GM18951 (cell line): ENCODE data around the gene VPS37D.
A peak's percentile ranks its signal among the peaks of the same experiment; 100 is the strongest.
"Not testable (repeated sequence)": the region's sequence is repeated elsewhere in the genome, so short reads cannot be mapped to it uniquely, and the experiment has no call there.

Source experiments
- POLR2A ChIP-seq: IDR thresholded peaks from 4 replicates; pipeline ENCODE4 v1.6.1; 2011; ENCODE audit warnings: mild to moderate bottlenecking; ENCODE audit not compliant: insufficient read length, insufficient read depth; ENCODE audit errors: extremely low read depth
- in situ Hi-C: fragments of 300-500 bp; cut with MboI; formaldehyde crosslinking; loops from one replicate; pipeline ENCODE4 v1.12.0; 2022; ENCODE audit warnings: low sequenced_read_pairs, mixed read lengths, inconsistent platforms; ENCODE audit not compliant: unreplicated experiment

The VPS37D gene

DNA sequence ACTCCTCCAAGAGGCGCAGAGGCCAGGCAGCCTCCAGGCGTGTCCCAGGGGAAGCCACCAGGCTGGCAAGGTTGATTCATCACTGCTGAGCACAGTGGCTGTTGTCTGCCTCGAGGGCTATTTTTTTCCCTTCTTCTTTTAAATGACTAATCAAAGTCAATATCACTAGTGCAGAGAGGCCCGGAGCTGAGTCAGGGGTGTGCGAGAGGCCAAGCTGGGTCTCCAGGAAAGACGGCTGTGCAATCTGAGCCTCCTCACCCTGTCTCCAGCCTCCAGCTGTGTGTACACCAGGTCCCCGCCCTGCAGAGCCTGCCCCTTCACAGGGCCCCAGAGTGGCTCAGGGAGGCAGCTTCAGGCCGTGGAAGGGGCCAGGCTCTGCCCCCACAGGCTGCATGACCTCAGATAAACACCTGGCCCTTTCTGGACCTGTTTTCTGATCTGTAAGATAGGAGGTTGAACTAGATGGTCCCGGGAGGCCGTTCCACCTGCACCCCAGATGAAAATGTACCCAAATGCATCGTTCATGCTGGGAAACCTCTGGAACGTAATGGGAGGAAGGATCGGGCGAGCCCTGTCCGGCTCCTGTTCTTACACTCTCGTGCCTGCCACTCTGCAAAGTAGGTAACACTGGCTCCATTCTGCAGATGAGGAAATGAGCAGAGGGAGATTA, 48.2 kb downstream of the VPS37D start:
- in situ Hi-C loops = loop anchor here (10.0 kb wide), 1 partner anchor 111 kb away; no protein-coding TSS in a partner anchor
- no peak for TF ChIP-seq POLR2A

DNA sequence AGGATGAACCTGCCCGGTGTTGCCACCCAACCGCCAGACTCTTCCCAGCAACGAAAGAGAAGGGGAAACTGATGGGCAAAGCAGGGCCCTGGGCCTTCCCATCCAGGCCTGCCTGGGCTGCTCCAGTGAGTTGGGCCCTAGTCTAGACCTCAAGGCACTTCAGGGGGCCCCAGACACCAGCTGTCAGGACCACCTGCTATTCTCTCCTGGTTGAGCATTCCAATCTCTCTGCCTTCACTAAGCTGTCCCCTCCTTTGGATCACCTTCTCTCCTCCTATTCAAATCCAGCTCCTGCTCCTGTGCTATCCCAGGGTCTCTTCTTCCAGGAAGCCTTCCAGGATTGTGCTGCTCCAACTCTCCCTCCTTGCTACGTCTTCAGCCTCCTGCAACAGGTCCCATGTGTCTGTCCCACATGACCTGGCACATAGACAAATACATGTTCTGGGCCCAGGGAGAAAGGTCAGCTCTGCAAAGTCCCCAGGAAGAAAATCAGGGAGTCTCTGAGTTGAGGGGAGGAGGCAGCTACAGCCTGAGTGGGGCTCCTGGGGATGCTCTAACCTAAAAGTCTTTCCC, 48.8 kb downstream of the VPS37D start:
- in situ Hi-C loops = loop anchor here (10.0 kb wide), 1 partner anchor 112 kb away; no protein-coding TSS in a partner anchor
- no peak for TF ChIP-seq POLR2A

DNA sequence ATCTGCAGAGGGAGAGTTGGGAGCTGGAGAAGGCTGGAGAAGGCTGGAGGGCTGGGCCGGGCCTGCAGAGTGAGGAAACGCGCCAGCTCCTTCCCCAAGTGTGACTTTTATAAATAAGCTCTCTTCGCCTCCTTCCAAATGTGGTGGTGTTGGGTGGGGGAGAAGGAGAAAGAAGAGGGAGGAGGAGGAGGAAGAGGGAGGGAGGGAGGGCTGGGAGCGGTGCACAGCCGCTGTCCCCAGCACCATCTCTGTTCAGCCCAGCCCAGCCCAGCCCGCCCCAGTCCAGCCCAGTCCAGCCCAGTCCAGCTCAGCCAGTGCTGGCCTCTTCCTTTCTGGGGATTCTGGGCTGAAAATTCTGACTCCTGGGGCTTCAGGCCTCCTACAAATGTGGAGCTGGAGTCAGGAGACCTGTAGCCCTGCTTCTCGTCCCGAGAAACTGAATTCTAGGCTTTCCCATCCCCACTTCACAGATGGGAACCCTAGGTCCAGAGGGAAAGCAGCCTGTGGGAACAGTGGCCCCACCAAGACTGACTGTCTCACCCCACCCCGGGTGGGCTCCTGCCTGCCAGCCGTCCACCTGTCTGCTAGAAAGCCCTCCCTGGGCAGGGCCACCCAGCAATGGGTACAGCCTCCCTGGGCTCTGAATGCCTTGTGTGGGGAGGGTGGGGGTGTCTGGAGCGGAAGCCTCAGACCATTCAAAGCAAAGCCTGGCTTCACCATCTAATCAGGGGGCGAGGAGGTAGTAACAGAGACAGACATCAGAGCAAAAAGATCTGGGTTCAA, 49.6 kb downstream of the VPS37D start:
- no peak for TF ChIP-seq POLR2A
- in situ Hi-C loops = loop anchor here (10.0 kb wide), 1 partner anchor 112 kb away; no protein-coding TSS in a partner anchor

DNA sequence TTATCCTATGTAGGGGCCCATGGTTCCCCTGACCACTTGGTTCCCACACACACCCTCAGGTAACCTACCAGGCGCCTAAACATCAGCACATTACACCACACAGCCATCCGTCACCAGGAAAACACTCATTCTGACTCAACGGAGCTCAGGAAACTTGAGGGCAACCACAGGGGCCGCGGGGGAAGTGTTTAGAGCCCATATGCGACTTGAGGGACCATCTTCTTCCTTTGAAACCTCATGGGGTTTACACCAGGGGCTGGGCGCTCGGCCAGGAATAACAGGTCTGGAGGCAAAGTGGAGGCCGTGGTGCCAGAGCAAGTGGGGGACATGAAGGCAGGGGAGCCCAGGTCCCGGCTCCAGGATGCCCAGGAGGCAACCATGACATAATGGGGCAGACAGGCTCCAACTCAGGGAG, 50.4 kb downstream of the VPS37D start:
- no peak for TF ChIP-seq POLR2A
- in situ Hi-C loops = loop anchor here (10.0 kb wide), 1 partner anchor 113 kb away; no protein-coding TSS in a partner anchor

DNA sequence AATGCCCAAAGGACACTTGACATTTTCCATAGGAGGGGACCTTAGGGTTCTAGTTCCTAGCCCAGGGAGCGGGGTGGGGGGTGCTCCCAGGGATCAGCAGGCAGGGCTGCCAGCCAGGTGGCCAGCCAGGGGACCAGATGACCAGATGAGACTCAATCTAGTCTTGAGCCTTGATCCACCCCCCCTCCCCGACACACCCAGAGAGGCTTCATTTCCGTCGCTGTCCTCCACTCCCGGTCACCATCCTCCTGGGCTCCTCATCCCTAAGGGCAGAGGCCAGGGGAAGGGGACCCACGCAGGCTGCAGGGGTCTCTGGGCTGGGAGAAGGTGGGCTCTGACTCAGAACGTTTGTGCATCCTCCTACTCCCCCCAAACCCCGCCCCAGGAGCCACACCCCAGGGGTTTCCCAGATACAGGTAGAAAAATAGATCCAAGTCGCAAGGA, 50.8 kb downstream of the VPS37D start:
- in situ Hi-C loops = loop anchor here (10.0 kb wide), 1 partner anchor 114 kb away; no protein-coding TSS in a partner anchor
- TF ChIP-seq POLR2A = no peak

DNA sequence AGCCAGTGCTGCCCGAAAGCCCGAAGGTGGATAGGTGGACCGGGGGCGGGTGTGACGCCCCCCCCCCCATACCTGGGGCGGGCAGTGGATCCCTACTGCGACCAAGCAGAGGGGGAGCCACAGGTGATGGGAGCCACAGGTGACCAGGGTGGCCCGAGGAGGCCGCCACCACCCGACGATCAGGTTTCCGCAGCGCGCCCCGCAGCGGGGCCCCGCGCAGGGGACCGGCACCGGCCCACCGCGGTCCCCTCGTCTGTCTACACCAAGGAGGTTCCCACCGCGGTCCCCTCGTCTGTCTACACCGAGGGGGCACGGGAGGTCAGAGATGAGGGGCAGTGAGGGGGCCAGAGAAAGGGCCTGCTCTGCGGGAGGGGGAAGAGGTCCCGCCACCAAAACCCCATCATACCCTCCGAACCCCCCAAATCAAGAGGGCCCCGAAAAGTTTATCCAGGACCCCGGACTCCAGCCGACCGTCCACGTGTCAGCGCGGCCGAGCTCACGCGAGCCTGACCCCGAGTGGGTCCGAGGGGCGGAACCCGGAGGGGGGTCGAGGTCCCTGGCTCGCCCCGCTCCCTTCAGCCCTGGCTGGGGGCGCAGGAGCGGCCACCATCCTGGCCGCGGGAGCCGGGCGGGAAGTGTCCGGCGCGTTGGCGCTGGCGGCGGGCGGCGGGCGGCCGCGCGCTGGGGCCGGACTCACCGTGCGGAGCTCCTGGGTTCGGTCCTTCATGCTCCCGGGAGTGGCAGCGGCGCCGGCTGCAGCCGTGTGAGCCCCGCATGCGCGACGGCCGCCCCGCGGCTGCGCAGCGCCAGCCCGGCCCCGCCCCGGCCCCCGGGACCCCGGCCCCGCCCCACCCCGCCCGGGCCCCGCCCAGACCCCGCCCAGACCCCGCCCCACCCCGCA, 51.5 kb downstream of the VPS37D start, which contains the start of gene STX1A:
TSS of gene STX1A (minus strand) at position 765 of the 901 bp plus-strand sequence. CDS start at position 727, 38 bp downstream.
- peak; percentile 73 for TF ChIP-seq POLR2A
- in situ Hi-C loops = loop anchor here (10.0 kb wide), 1 partner anchor 114 kb away; no protein-coding TSS in a partner anchor

DNA sequence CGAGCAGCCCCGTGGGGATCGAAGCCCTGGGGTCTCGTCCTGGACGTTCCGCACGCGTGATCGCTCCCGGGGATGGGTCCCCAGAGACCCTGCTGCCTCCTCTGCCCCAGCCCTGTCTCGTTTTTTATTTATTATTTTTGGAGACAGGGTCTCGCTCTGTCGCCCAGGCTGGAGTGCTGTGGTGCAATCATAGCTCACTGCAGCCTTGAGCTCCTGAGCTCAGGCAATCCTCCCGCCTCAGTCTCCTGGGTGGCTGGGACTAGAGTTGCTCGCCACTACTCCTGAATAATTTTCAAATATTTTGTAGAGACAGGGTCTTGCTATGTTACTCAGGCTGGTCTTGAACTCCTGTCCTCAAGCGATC, 52.2 kb downstream of the VPS37D start:
- no peak for TF ChIP-seq POLR2A
- in situ Hi-C loops = loop anchor here (10.0 kb wide), 1 partner anchor 115 kb away; no protein-coding TSS in a partner anchor

DNA sequence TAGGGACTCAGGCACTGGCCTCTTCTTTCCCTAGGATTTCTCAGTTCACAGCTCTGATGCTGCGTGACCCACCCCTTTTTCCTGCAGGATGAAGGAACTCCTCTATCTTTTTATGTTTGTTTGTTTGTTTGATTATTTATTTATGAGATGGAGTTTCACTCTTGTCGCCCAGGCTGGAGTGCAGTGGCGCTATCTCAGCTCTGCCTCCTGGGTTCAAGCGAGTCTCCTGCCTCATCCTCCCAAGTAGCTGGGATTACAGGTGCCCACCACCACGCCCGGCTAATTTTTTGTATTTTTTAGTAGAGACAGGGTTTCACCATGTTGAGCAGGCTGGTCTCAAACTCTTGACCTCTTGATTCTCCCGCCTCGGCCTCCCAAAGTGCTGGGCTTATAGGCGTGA, 52.8 kb downstream of the VPS37D start:
- in situ Hi-C loops = not testable (repeated sequence)

DNA sequence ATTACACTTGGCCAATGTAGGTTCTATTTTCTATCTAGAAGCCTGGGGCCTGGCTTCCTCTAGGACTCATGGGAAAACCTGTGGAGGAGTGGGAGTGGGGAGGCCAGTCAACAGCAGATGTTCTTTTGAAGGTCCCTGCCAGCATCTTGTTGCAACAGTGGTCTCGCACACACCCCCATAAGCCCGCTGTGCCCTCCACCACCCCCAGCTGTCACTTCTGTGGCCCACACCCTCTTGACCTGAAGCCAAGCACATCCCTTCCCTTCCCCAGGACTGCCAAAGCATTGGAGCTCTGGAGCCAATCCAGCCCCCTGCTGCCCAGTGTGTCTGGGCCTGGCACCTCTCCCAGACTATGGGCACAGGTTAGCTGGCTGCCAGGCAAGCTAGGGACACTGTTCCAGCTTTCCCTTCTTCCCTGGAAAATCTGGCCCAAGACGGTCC, 53.8 kb downstream of the VPS37D start:
- in situ Hi-C loops = no loop called here
- no peak for TF ChIP-seq POLR2A
